Adipose tissue (tissue), 3 donors: Measurements from ENCODE around the gene NOXO1. TPM values are rescaled to one million over a fixed set of nuclear protein-coding genes. Genes with fewer than 3 reads are reported as not detected.
"Not testable (repeated sequence)": the region's sequence is repeated elsewhere in the genome, so short reads cannot be mapped to it uniquely, and the experiment has no call there.

Experiments
- H3K27ac ChIP-seq: one replicate; pipeline ENCODE4 v1.5.1; 2013; ENCODE audit warnings: low read depth, low read length
- WGBS, 3 donors: extraction: QIAGEN DNeasy Blood & Tissue Kit; methylation state at CpG; one replicate each; pipeline ENCODE4 v1.1.7; 2013; 5-methylcytosine and 5-hydroxymethylcytosine counted together
- polyA plus RNA-seq, 3 donors: library from polyadenylated mRNA; stranded (reverse); fragments of 200-250 nt; gene quantifications; one replicate each; pipeline ENCODE4 v1.2.3, GENCODE V29; 2013
- donor health status: healthy with polysubstance abuse.
- donor health status: Bipolar disorder and iron deficiency.
- donor health status: healthy.

The NOXO1 gene
- polyA plus RNA-seq, 3 donors: 0.15 to 0.67 TPM; not detected in 1

DNA sequence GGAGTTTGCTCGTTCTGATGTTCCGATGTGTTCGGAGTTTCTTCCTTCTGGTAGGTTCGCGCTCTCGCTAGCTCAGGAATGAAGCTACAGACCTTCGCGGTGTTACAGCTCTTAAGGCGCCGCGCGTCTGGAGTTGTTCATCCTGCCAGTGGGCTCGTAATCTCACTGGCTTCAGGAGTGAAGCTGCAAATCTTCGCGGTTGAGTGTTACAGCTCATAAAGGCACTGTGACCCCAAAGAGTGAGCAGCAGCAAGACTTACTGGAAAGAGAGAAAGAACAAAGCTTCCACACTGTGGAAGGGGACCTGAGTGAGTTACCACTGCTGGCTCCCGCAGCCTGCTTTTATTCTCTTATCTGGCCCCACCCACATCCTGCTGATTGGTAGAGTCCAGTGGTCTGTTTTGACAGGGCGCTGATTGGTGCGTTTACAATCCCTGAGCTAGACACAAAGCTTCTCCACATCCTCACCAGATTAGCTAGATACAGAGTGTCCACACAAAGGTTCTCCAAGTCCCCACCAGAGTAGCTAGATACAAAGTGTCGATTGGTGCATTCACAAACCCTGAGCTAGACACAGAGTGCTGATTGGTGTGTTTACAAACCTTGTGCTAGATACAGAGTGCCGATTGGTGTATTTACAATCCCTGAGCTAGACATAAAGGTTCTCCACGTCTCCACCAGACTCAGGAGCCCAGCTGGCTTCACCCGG, 23.7 kb downstream of the NOXO1 start:
- WGBS, 3 donors: 87 to 89% (median 88%) methylated on average over 20 to 21 of the region's 22 CpGs
- H3K27ac ChIP-seq: not testable (repeated sequence)

DNA sequence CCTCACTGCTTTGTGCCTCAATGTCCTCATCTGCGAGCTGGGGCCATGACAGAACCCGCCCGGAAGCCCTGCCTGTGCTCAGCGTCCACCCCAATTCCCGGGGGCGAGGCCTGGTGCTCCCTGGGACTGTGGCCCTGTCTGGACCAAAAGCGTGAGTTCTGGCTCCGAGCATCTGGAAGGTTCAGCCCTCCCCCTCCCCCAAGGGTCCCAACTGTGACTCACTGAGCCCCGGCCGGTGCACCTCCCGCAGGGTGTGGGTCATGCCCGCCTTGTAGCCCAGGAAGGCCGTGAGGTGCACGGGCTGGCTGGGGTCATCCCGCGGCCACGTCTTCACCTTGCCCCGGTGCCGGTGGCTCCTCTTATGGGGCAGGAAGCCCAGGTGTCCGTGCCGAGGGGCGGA, 27.5 kb downstream of the NOXO1 start:
- no peak overlapping the region for H3K27ac ChIP-seq
- WGBS, 3 donors: 85 to 92% (median 87%) methylated on average over 20 to 22 of the region's 22 CpGs

- H3K27ac ChIP-seq: no peak overlapping the region
- 82 to 86% (median 83%) methylated on average over 19 of the region's 19 CpGs for WGBS, 3 donors
Measured at GRCh38 chr16:1950559-1950958, 30.7 kb downstream of the NOXO1 start.

- no peak overlapping the region for H3K27ac ChIP-seq
- WGBS, 3 donors: 75 to 83% (median 76%) methylated on average over 7 of the region's 7 CpGs
Measured at GRCh38 chr16:1950047-1950446, 31.2 kb downstream of the NOXO1 start.

DNA sequence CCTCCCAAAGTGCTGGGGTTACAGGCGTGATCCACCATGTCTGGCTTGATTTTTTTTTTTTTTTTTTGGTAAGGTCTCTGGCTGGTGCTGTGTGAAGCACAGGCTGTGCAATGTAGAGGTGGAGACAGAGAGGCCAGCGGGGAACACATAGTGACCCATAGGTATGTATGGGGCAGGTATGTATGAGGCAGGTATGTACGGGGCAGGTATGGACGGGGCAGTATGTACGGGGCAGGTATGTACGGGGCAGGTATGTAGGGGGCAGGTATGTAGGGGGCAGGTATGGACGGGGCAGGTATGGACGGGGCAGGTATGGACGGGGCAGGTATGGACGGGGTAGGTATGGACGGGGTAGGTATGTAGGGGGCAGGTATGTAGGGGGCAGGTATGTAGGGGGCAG, 31.8 kb downstream of the NOXO1 start:
- no peak overlapping the region for H3K27ac ChIP-seq
- WGBS, 3 donors: 93 to 96% (median 94%) methylated on average over 10 to 11 of the region's 11 CpGs

DNA sequence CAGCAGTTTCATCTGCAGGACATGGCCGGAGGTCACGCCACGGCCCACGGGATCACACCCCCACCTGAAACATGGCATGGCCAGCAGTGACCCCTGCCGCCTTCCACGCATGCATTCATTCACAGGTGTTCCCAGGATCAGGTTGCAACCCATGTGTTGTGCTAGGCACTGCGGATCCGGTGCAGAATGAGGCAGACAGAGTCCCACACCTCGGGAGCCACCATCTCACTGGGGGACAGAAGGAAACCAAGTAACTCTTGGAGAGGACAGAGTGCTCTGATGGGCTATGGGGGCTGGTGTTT, 33.9 kb downstream of the NOXO1 start:
- 79 to 96% (median 89%) methylated on average over 9 of the region's 9 CpGs for WGBS, 3 donors

DNA sequence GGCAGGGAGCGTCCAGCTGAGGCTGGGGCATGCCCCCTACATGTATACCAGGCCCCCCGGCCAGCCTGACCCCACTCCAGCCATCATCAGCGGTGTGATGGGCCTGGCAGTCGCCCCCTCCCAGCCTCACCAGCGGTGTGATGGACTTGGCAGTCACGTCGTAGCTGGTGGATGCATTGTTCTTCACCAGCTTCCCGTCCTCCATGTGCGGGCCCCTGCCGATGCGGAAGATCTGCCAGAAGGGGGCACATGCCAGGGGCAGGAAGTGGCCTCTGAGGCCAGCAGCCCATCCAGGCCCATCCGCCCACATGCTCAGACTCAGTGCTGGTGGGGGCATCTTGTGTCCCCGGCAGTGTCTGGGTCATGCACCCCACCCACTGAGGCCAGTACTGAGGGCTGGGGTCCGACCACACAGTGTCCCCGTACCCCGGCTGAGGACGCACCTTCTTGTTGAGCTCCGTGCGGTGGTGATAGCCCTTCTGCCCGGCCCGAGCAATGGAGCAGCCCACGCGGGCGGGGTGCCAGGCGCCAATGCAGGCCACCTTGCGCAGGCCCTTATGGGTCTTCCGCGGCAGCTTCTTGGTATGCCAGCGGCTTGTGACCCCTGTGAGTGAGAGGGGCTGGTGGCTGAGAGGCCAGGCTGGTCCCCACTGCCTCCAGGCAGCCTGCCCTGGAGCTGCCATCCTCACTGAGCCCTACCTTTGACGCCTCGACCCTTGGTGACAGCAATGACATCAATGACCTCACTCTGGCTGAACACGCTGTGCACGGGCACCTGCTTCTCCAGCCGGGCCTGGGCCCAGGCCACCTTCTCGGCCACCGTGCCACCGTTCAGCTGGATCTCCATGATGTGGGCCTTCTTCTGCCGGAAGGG, 34.5 kb downstream of the NOXO1 start:
- H3K27ac ChIP-seq: no peak overlapping the region
- 85 to 93% (median 87%) methylated on average over 35 to 38 of the region's 38 CpGs for WGBS, 3 donors

More for the DNA sequence above, 33.9 kb downstream of the NOXO1 start:
- no peak overlapping the region for H3K27ac ChIP-seq

DNA sequence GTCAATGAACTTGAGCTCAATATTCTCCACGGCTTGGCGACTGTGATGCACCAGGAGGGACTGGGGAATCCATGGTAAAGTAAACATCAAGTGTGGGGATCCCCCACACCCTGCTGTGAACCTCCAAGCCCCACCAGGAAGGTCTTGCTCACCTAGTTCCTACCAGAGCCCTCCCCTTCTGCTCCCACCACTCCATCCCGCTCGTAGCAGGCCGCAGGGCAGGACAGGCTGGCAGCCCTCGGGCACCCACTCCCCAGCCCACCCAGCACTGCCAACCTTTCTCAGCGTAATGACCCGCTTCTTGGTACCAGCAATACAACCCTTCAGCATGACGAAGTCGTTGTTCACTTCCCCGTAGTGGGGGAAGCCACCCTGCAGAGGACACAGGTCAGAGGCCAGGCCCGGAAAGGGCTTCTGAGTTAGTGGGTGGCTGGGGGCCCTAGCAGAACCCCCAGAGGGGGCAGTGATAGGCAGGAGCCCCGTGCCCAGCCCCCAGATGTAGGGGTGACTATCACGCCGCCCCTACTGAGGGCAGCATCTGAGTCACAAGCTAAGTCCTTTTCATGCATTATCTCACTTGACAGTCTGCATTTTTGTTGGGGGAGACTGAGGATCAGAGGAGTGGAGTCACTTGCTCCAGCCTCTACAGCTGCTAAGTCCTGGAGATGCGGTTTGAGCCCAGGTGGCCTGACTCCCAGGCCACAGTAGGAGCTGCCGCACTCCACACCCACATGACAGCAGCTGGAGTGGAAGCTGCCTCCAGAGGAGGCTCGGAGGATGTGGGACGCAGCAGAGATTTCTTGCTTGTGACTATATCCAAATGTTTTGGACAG, 35.5 kb downstream of the NOXO1 start:
- WGBS, 3 donors: 83 to 87% (median 85%) methylated on average over 19 of the region's 19 CpGs

DNA sequence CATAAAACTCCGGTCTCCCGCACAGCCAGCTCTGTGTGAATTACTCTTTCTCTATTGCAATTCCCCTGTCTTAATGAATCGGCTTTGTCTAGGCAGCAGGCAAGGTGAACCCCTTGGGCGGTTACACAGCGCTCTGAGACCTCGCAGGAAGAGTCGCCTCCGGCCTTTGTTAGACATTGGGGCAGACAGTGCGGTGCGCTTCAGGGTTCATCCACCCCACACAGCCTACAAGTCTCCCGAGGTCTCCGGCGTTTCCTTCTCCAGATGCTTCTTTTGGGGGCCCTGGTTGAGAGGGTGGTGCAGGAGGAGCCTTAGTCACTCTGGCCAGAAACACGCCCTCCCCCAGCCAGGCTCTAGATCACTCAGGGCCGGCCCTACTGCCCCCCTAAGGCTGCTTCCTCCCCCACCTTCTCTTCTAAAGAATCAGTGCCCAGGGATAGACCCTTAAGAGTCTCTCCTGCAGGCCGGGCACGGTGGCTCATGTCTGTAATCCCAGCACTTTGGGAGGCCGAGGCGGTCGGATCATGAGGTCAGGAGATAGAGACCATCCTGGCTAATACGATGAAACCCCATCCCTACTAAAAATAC, 36.6 kb downstream of the NOXO1 start:
- no peak overlapping the region for H3K27ac ChIP-seq
- WGBS, 3 donors: 90 to 94% (median 93%) methylated on average over 21 of the region's 21 CpGs

More for the DNA sequence above, 35.5 kb downstream of the NOXO1 start:
- no peak overlapping the region for H3K27ac ChIP-seq

DNA sequence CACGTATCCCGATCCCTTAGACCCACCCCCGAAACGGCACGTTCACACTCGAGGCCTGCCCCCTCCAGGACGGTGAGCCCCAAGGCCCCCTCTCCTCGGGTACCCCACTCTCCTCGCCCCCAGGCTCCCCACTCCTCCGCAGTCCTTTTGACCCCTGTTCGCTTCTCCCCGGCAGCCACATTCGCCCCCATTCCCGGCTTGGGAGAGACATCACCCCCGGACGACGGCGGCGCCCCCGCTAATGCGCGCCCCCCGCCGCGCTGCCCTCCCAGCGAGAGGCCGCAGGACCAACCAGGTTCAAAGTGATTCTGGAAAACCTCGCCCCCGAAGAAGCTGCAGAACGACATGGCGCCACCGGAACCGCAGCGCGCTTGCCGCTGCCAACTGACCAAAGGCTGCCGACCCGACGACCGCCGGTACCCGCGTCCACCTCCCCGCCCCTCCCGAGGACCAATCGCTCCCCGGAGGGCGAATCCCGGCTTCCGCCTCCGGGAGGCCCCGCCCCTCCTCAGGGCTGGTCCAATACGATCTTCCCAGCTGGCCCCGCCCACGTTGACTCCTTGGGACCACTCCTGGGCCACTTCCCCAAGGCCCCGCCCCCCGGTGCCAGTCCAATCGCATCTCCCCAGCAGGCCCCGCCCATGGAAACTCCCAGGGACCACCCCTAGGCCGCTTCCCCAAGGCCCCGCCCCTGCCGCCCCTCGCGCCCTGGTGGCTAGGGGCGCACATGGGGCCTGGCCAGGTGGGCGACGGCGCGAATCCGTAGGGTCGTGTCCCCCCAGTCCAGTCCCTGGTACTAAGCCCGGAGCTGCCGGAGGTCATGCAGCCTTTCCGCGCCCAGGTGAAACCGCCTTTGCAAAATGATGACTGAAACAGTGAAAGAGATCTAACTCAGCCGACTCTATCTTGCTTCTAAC, 38.2 kb downstream of the NOXO1 start, which contains the start of gene MSRB1:
Gene MSRB1 (minus strand): TSS at position 390 of the 917 bp plus-strand sequence. CDS start 43 bp downstream, at position 347.
- WGBS, 3 donors: 1% methylated on average over 75 to 77 of the region's 77 CpGs
- H3K27ac ChIP-seq: no peak within 1 kb of the TSS

GRCh38 chr16:1942047-1942809, 39.0 kb downstream of the NOXO1 start:
- no peak overlapping the region for H3K27ac ChIP-seq
- WGBS, 3 donors: 10 to 16% (median 16%) methylated on average over 15 to 17 of the region's 17 CpGs

DNA sequence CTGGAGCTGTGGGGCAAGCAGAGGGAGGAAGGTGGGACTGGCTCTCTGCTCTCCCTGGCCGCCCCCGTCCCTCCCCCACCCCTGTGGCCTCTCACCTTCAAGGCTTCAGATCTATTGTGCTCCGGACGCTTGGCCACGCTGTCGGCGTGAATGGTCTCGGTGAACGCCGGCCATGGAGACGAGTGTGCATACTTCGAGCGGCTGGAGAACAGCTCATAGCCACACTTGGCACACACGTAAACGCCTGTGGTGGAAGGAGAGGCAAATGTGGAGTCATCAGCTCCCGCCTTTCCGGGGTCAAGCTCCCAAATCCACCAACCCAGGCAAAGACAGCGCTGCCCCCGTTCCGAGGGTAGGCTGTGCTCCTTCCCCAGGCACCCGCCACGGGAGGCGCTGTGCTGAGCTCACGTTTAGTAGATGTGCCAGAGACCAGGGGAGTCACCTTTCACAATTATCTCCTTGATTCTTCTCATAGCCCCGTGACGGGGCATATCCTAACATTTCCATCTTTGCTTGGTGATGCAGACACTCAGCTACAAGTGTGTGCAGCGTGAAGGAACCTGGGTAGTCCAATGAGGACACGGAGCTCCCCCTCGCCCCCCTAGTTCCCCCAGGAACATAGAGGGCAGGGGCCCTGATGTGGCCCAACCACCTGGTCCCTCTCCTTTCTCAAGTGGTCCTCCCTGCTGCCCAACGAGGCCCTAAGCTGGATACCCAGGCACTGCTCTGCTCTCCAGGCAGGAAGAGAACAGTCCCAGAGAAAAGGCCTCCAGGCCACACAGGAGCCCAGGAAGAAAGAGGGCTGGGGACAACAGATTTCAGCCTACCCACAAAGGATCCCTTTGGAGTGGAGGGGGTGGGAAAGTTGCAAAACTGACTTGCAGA, 39.9 kb downstream of the NOXO1 start:
- H3K27ac ChIP-seq: no peak overlapping the region
- 49 to 80% (median 76%) methylated on average over 30 of the region's 30 CpGs for WGBS, 3 donors

DNA sequence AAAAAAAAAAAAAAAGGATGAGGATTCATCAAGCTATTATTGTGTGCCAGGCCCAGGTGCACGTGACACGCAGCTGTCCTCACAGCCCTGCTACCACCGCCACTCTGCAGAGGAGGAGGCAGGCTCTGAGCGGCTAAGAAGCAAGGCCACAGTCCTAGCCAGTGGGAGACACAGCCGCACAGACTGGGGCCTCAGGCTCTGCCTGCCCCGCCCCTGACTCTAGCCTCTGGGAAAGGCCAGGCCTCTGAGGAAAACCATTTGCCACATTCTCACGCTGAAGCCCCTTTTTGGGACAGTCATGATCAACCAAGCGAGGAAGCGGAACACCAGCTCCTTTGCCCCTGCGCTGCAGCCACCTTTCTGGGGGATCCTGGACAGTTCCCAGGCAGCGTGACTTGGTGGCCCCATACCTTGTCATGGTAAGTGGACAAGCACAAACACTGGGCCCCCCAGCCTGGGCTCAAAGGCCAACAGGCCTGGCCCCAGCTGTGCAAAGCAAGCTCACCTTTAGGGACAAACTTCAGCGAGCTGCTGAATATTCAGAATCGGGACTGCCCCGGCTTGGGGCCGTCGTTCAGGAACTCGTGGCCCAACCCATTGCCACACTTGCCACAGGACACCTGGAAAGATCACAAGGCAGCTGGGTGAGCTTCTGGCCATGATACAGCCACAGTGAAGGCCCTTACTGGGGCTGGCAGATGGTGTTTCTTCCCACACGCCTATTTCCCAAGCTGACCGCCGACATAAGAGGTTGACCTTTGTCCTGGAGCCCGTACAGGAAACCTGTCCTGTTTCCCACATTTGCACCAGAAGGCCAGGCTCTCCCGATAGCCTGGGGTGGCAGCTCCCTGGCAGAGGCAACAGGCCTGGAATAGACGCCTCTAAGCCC, 40.8 kb downstream of the NOXO1 start:
- WGBS, 3 donors: 40 to 76% (median 67%) methylated on average over 23 of the region's 23 CpGs
- no peak overlapping the region for H3K27ac ChIP-seq

- H3K27ac ChIP-seq: not testable (repeated sequence)
- 43 to 98% (median 96%) methylated on average over 8 of the region's 8 CpGs for WGBS, 3 donors
Measured at GRCh38 chr16:1939833-1940232, 41.4 kb downstream of the NOXO1 start.

- H3K27ac ChIP-seq: no peak overlapping the region
- 72 to 84% (median 78%) methylated on average over 17 of the region's 17 CpGs for WGBS, 3 donors
Measured at GRCh38 chr16:1938910-1939309, 42.4 kb downstream of the NOXO1 start.
